Neural progenitor cell (in vitro differentiated cells): Measurements from ENCODE around the gene CNP. TPM values are rescaled to one million over a fixed set of nuclear protein-coding genes. Genes with fewer than 3 reads are reported as not detected.

Source experiments
- DNase-seq: peaks from one replicate; pipeline ENCODE4 v3.0.0-alpha.2; 2016; ENCODE audit warnings: low spot score
- H2AFZ ChIP-seq: fragments of 200-600 bp; sonication (generic); replicated peaks from 2 replicates; pipeline ENCODE4 v1.6.1; 2016; ENCODE audit warnings: antibody characterized with exemption
- H3F3A ChIP-seq: fragments of 200-600 bp; sonication (generic); 2 replicates; pipeline ENCODE4 v1.6.1; 2016; ENCODE audit warnings: antibody characterized with exemption, low read depth
- H3K27ac ChIP-seq: fragments of 200-600 bp; sonication (generic); 2 replicates; pipeline ENCODE4 v1.5.1; 2016; ENCODE audit warnings: mild to moderate bottlenecking
- H3K27me3 ChIP-seq: fragments of 200-600 bp; sonication (generic); 2 replicates; pipeline ENCODE4 v1.6.1; 2016; ENCODE audit warnings: mild to moderate bottlenecking, moderate library complexity
- H3K36me3 ChIP-seq: fragments of 200-600 bp; sonication (generic); 2 replicates; pipeline ENCODE4 v1.5.1; 2016
- H3K4me1 ChIP-seq: fragments of 200-600 bp; sonication (generic); 2 replicates; pipeline ENCODE4 v1.6.1; 2016; ENCODE audit warnings: mixed run types
- H3K4me2 ChIP-seq: fragments of 200-600 bp; sonication (generic); 2 replicates; pipeline ENCODE4 v1.6.1; 2016
- H3K4me3 ChIP-seq: fragments of 200-600 bp; sonication (generic); 2 replicates; pipeline ENCODE4 v1.5.1; 2016
- H3K79me2 ChIP-seq: fragments of 200-600 bp; sonication (generic); 2 replicates; pipeline ENCODE4 v1.6.1; 2016; ENCODE audit warnings: low read depth
- H3K9ac ChIP-seq: fragments of 200-600 bp; sonication (generic); 2 replicates; pipeline ENCODE4 v1.6.1; 2016
- H3K9me3 ChIP-seq: fragments of 200-600 bp; sonication (generic); 2 replicates; pipeline ENCODE4 v1.5.1; 2016; ENCODE audit warnings: low read depth
- H4K20me1 ChIP-seq: fragments of 200-600 bp; sonication (generic); 2 replicates; pipeline ENCODE4 v1.6.1; 2016; ENCODE audit warnings: low read depth
- H3K27ac Mint-ChIP-seq: 3 replicates; pipeline ENCODE4 v1.8.0; 2021; ENCODE audit warnings: mixed read lengths
- H3K27me3 Mint-ChIP-seq: 2 replicates; pipeline ENCODE4 v1.8.0; 2022; ENCODE audit warnings: low read depth, mild to moderate bottlenecking, inconsistent platforms, moderate library complexity, mixed read lengths; ENCODE audit not compliant: insufficient read depth
- H3K36me3 Mint-ChIP-seq: 3 replicates; pipeline ENCODE4 v1.8.0; 2021; ENCODE audit warnings: mixed read lengths
- H3K4me1 Mint-ChIP-seq: 3 replicates; pipeline ENCODE4 v1.8.0; 2021; ENCODE audit warnings: mixed read lengths
- H3K4me3 Mint-ChIP-seq: 3 replicates; pipeline ENCODE4 v1.8.0; 2021; ENCODE audit warnings: mild to moderate bottlenecking, moderate library complexity, mixed read lengths
- H3K9me3 Mint-ChIP-seq: 3 replicates; pipeline ENCODE4 v1.8.0; 2020; ENCODE audit warnings: mixed read lengths
- EZH2 ChIP-seq: fragments of 200-600 bp; sonication (generic); IDR thresholded peaks from 2 replicates; pipeline ENCODE4 v1.6.1; 2017; ENCODE audit warnings: antibody characterized with exemption, mild to moderate bottlenecking, moderate library complexity
- EZH2phosphoT487 ChIP-seq: fragments of 200-600 bp; sonication (generic); IDR thresholded peaks from 2 replicates; pipeline ENCODE4 v1.6.1; 2017; ENCODE audit warnings: antibody characterized with exemption
- total RNA-seq: library from RNA; depleted of rRNA; stranded (reverse); fragments of >200 nt; gene quantifications from 2 replicates; pipeline ENCODE4 v1.2.3, GENCODE V29; 2015; ENCODE audit warnings: low replicate concordance
- TF ChIP-seq, protein P1 (sequence below): fragments of 200-600 bp; sonication (generic); IDR thresholded peaks from 2 replicates; pipeline ENCODE4 v1.5.1; 2017; ENCODE audit warnings: antibody characterized with exemption, mild to moderate bottlenecking

The CNP gene
- total RNA-seq, 1 donor from 2014 or later, result 38.6 TPM

DNA sequence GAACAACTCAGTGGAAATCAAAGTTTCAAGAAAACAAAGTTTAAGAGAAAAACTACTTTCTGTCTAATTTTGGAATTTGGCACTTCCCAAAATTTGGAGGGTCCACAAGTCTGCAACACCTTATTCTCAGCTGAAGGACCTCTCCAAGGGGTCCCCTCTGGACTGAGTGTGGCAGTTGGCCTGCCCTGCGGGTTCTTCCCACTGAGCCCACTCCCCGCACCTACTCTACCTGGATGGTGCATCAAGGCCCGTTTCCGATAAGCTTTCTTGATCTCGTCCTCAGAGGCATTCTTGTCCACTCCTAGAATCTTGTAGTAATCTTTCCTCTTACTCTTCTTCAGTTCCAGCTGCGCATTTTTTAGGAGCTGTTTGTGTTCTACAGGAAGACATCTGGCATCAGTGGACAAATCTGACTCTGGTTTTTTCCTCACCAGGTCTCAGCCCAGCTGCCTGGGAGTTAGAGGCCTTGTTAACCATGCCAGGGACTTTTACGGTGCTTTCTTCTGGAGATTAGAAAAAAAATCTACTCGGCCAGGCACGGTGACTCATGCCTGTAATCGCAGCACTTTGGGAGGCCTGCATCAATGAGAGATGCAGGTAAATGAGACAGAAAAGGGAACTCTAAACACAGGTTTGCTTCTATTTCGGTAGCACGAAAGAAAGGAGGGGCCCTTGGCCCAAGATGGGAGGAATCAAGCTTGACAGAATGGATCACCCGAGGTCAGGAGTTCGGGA is 15.6 kb downstream of the CNP start:
- no peak overlapping the region for H3K27ac ChIP-seq
- Mint-ChIP-seq H3K27ac (no peak overlapping the region), H3K36me3 (peaks cover 37% of the 10 kb centered on the region), H3K4me3 (no peak overlapping the region), H3K4me1 (peaks cover 3% of the 10 kb centered on the region), H3K9me3 (no peaks in the 10 kb centered on the region), H3K27me3 (peaks cover 5% of the 10 kb centered on the region)
- H3K79me2 ChIP-seq, result no peaks in the 10 kb centered on the region
- no peak overlapping the region for H2AFZ ChIP-seq
- peaks cover 19% of the 10 kb centered on the region for H3K36me3 ChIP-seq
- TF ChIP-seq EZH2 (no peak), EZH2phosphoT487 (no peak)
- TF ChIP-seq, protein P1, sequence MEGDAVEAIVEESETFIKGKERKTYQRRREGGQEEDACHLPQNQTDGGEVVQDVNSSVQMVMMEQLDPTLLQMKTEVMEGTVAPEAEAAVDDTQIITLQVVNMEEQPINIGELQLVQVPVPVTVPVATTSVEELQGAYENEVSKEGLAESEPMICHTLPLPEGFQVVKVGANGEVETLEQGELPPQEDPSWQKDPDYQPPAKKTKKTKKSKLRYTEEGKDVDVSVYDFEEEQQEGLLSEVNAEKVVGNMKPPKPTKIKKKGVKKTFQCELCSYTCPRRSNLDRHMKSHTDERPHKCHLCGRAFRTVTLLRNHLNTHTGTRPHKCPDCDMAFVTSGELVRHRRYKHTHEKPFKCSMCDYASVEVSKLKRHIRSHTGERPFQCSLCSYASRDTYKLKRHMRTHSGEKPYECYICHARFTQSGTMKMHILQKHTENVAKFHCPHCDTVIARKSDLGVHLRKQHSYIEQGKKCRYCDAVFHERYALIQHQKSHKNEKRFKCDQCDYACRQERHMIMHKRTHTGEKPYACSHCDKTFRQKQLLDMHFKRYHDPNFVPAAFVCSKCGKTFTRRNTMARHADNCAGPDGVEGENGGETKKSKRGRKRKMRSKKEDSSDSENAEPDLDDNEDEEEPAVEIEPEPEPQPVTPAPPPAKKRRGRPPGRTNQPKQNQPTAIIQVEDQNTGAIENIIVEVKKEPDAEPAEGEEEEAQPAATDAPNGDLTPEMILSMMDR, result no peak
- no peak overlapping the region for H3K9ac ChIP-seq
- H3K9me3 ChIP-seq, result no peaks in the 10 kb centered on the region
- DNase-seq, result no peak
- H3K27me3 ChIP-seq, result no peaks in the 10 kb centered on the region
- no peaks in the 10 kb centered on the region for H4K20me1 ChIP-seq
- no peak overlapping the region for H3K4me2 ChIP-seq
- no peak overlapping the region for H3K4me3 ChIP-seq
- H3K4me1 ChIP-seq, result no peaks in the 10 kb centered on the region
- H3F3A ChIP-seq, result peaks cover 9% of the 10 kb centered on the region

DNA sequence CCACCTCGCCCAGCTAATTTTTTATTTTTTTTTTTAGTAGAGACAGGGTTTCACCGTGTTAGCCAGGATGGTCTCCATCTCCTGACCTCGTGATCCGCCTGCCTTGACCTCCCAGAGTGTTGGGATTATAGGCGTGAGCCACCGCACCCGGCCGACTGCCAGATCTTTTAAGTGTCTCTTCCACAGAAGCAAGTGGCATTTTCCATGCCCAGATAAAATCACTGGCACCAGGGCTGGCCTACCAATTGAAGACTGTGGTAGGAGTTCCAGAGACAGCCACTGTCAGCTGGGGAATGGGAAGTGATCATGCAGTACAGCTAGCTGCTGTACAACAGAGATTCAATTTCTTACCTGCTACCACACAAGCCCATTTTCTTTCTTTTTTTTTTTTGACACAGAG is 17.9 kb downstream of the CNP start:
- H3K4me3 Mint-ChIP-seq, result no peak overlapping the region
- Histone ChIP-seq H3K36me3 (peaks cover 19% of the 10 kb centered on the region), H3K27ac (no peak overlapping the region)

DNA sequence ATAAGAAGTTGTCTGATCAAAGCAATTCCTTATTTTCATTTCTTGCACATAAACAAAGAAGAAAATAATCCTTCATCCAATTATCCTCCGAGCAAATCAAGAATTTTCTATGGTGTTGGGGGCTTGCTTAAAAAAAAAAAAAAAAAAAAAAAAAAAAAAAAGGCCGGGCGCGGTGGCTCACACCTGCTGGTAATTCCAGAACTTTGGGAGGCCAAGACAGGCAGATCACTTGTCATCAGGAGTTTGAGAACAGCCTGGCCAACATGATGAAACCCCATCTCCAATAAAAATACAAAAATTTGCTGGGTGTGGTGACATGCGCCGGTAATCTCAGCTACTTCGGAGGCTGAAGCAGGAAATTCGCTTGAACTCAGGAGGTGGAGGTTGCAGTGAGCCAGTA is 19.3 kb downstream of the CNP start:
- peaks cover 4% of the 10 kb centered on the region for H3F3A ChIP-seq
- no peaks in the 10 kb centered on the region for H3K79me2 ChIP-seq
- no peaks in the 10 kb centered on the region for H3K4me1 ChIP-seq
- H2AFZ ChIP-seq, result no peak overlapping the region
- H3K9me3 Mint-ChIP-seq, result no peaks in the 10 kb centered on the region
- no peak overlapping the region for H3K4me3 Mint-ChIP-seq
- H3K36me3 ChIP-seq, result peaks cover 27% of the 10 kb centered on the region
- H3K9me3 ChIP-seq, result no peaks in the 10 kb centered on the region
- H3K27ac Mint-ChIP-seq, result no peak overlapping the region
- no peak overlapping the region for H3K27ac ChIP-seq
- peaks cover 3% of the 10 kb centered on the region for H3K27me3 Mint-ChIP-seq
- peaks cover 3% of the 10 kb centered on the region for H3K4me1 Mint-ChIP-seq
- H3K4me2 ChIP-seq, result no peak overlapping the region
- no peak overlapping the region for H3K4me3 ChIP-seq
- H4K20me1 ChIP-seq, result no peaks in the 10 kb centered on the region
- TF ChIP-seq, protein P1, result no peak
- TF ChIP-seq EZH2phosphoT487, result no peak
- no peak for TF ChIP-seq EZH2
- H3K9ac ChIP-seq, result no peak overlapping the region
- H3K27me3 ChIP-seq, result no peaks in the 10 kb centered on the region
- peaks cover 33% of the 10 kb centered on the region for H3K36me3 Mint-ChIP-seq
- no peak for DNase-seq

More for the DNA sequence above, 17.9 kb downstream of the CNP start:
- peaks cover 42% of the 10 kb centered on the region for H3K36me3 Mint-ChIP-seq
- peaks cover 5% of the 10 kb centered on the region for H3K27me3 Mint-ChIP-seq
- Histone ChIP-seq H3K9ac (no peak overlapping the region), H3K79me2 (no peaks in the 10 kb centered on the region), H3K4me3 (no peak overlapping the region), H3K4me2 (no peak overlapping the region), H3F3A (peaks cover 4% of the 10 kb centered on the region), H3K27me3 (no peaks in the 10 kb centered on the region), H4K20me1 (no peaks in the 10 kb centered on the region), H3K9me3 (no peaks in the 10 kb centered on the region), H3K4me1 (no peaks in the 10 kb centered on the region), H2AFZ (no peak overlapping the region)
- no peaks in the 10 kb centered on the region for H3K9me3 Mint-ChIP-seq
- TF ChIP-seq, protein P1, result no peak
- no peak for TF ChIP-seq EZH2phosphoT487
- TF ChIP-seq EZH2, result no peak
- peaks cover 3% of the 10 kb centered on the region for H3K4me1 Mint-ChIP-seq
- no peak overlapping the region for H3K27ac Mint-ChIP-seq
- DNase-seq, result no peak
